Measurements from ENCODE around the gene CD79A.

- TF ChIP-seq, protein P1, sequence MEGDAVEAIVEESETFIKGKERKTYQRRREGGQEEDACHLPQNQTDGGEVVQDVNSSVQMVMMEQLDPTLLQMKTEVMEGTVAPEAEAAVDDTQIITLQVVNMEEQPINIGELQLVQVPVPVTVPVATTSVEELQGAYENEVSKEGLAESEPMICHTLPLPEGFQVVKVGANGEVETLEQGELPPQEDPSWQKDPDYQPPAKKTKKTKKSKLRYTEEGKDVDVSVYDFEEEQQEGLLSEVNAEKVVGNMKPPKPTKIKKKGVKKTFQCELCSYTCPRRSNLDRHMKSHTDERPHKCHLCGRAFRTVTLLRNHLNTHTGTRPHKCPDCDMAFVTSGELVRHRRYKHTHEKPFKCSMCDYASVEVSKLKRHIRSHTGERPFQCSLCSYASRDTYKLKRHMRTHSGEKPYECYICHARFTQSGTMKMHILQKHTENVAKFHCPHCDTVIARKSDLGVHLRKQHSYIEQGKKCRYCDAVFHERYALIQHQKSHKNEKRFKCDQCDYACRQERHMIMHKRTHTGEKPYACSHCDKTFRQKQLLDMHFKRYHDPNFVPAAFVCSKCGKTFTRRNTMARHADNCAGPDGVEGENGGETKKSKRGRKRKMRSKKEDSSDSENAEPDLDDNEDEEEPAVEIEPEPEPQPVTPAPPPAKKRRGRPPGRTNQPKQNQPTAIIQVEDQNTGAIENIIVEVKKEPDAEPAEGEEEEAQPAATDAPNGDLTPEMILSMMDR (IDR thresholded peaks at IDR 0.05): no peak
- no peak for TF ChIP-seq POLR2A (IDR thresholded peaks at IDR 0.05)
Observed at GRCh38 chr19:41918095-41918494, 41.0 kb downstream of the CD79A start.
